ENCODE measurements around the gene TRA2A. TPM values are rescaled to one million over a fixed set of nuclear protein-coding genes. Genes with fewer than 3 reads are reported as not detected.

Gene TRA2A
- total and polyA plus RNA-seq, 2 of the 13 experiments (the other 11 are each of a cell fraction or from before 2014, with no cell fraction given), result 39.1 to 41.6 TPM

GRCh38 chr7:23474094-23474828 is 57.5 kb downstream of the TRA2A start (continued):
- TF ChIP-seq ZUFSP (CRISPR knock-in tag; IDR thresholded peaks at IDR 0.05; ENCODE audit: borderline replicate concordance) (no peak), XRCC5 (optimal IDR thresholded peaks at IDR 0.05; ENCODE audit: low read length) (peak; percentile 11), TOPORS (CRISPR knock-in tag; IDR thresholded peaks at IDR 0.05) (peak; percentile 93; the same call in 1 of the 2 replicates), ZBTB38 (CRISPR knock-in tag; IDR thresholded peaks at IDR 0.05) (peak; percentile 59; the same call in 1 of the 2 replicates), ZNF619 (CRISPR knock-in tag; IDR thresholded peaks at IDR 0.05) (peak; percentile 77; the same call in 1 of the 2 replicates), ZNF775 (CRISPR knock-in tag; IDR thresholded peaks at IDR 0.05; ENCODE audit: borderline replicate concordance) (no peak; the same call in 1 of the 2 replicates), SNAPC2 (CRISPR knock-in tag; IDR thresholded peaks at IDR 0.05) (peak; percentile 90), ZFX (CRISPR knock-in tag; IDR thresholded peaks at IDR 0.05; ENCODE audit: low read depth) (peak; percentile 87), KDM6A (CRISPR knock-in tag; IDR thresholded peaks at IDR 0.05; ENCODE audit: low read depth) (no peak), ZNF513 (CRISPR knock-in tag; conservative IDR thresholded peaks at IDR 0.05) (no peak), MEF2D (CRISPR knock-in tag; IDR thresholded peaks at IDR 0.05) (peak; percentile 68), GMEB1 (CRISPR knock-in tag; IDR thresholded peaks at IDR 0.05; ENCODE audit: borderline replicate concordance) (peak; percentile 78), TRAFD1 (CRISPR knock-in tag; IDR thresholded peaks at IDR 0.05; ENCODE audit: borderline replicate concordance) (no peak)
- TF ChIP-seq, protein P1, sequence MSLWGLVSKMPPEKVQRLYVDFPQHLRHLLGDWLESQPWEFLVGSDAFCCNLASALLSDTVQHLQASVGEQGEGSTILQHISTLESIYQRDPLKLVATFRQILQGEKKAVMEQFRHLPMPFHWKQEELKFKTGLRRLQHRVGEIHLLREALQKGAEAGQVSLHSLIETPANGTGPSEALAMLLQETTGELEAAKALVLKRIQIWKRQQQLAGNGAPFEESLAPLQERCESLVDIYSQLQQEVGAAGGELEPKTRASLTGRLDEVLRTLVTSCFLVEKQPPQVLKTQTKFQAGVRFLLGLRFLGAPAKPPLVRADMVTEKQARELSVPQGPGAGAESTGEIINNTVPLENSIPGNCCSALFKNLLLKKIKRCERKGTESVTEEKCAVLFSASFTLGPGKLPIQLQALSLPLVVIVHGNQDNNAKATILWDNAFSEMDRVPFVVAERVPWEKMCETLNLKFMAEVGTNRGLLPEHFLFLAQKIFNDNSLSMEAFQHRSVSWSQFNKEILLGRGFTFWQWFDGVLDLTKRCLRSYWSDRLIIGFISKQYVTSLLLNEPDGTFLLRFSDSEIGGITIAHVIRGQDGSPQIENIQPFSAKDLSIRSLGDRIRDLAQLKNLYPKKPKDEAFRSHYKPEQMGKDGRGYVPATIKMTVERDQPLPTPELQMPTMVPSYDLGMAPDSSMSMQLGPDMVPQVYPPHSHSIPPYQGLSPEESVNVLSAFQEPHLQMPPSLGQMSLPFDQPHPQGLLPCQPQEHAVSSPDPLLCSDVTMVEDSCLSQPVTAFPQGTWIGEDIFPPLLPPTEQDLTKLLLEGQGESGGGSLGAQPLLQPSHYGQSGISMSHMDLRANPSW (CRISPR knock-in tag; IDR thresholded peaks at IDR 0.05; ENCODE audit: borderline replicate concordance), result peak; percentile 87
- TF ChIP-seq, protein P2, sequence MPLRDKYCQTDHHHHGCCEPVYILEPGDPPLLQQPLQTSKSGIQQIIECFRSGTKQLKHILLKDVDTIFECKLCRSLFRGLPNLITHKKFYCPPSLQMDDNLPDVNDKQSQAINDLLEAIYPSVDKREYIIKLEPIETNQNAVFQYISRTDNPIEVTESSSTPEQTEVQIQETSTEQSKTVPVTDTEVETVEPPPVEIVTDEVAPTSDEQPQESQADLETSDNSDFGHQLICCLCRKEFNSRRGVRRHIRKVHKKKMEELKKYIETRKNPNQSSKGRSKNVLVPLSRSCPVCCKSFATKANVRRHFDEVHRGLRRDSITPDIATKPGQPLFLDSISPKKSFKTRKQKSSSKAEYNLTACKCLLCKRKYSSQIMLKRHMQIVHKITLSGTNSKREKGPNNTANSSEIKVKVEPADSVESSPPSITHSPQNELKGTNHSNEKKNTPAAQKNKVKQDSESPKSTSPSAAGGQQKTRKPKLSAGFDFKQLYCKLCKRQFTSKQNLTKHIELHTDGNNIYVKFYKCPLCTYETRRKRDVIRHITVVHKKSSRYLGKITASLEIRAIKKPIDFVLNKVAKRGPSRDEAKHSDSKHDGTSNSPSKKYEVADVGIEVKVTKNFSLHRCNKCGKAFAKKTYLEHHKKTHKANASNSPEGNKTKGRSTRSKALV (CRISPR knock-in tag; IDR thresholded peaks at IDR 0.05), result peak; percentile 92

Data from HepG2 (cell line).